Neural cell (in vitro differentiated cells): ENCODE data around the gene TMBIM1. TPM values are rescaled to one million over a fixed set of nuclear protein-coding genes. Genes with fewer than 3 reads are reported as not detected.

Source experiments
- H2AFZ ChIP-seq: fragments of 200-600, 300-800 bp; sonication (generic), shearing (Covaris generic); 2 replicates; pipeline ENCODE4 v1.6.0; 2014; ENCODE audit warnings: low read depth, mild to moderate bottlenecking, antibody characterized with exemption, low read length, moderate library complexity
- H3F3A ChIP-seq: fragments of 200-600 bp; shearing (Covaris generic); 2 replicates; pipeline ENCODE4 v1.6.1; 2016; ENCODE audit warnings: mild to moderate bottlenecking, moderate library complexity, mixed read lengths, antibody characterized with exemption, low read length; ENCODE audit not compliant: insufficient read depth, poor library complexity, severe bottlenecking
- H3K27ac ChIP-seq: fragments of 200-600, 300-800 bp; sonication (generic), shearing (Covaris generic); 2 replicates; pipeline ENCODE4 v1.5.1; 2014; ENCODE audit warnings: mild to moderate bottlenecking, low read length, moderate library complexity
- H3K27me3 ChIP-seq: fragments of 300-800, 200-600 bp; sonication (generic), shearing (Covaris generic); 2 replicates; pipeline ENCODE4 v1.6.0; 2014; ENCODE audit warnings: mild to moderate bottlenecking, low read depth, low read length, moderate library complexity; ENCODE audit not compliant: insufficient read depth
- H3K36me3 ChIP-seq: fragments of 300-800, 200-600 bp; sonication (generic), shearing (Covaris generic); 2 replicates; pipeline ENCODE4 v1.5.1; 2014; ENCODE audit warnings: mild to moderate bottlenecking, antibody characterized with exemption, low read length, moderate library complexity; ENCODE audit not compliant: insufficient read depth
- H3K4me2 ChIP-seq: fragments of 300-800, 200-600 bp; sonication (generic), shearing (Covaris generic); 2 replicates; pipeline ENCODE4 v1.6.0; 2014; ENCODE audit warnings: mild to moderate bottlenecking, low read length
- H3K4me3 ChIP-seq: fragments of 300-800, 200-600 bp; sonication (generic), shearing (Covaris generic); 2 replicates; pipeline ENCODE4 v1.5.1; 2014; ENCODE audit warnings: mild to moderate bottlenecking, low read length, moderate library complexity
- H3K79me2 ChIP-seq: fragments of 200-600 bp; shearing (Covaris generic); replicated peaks from 2 replicates; pipeline ENCODE4 v1.6.0; 2014; ENCODE audit warnings: mild to moderate bottlenecking, low read length, moderate library complexity; ENCODE audit not compliant: insufficient read depth
- H3K9ac ChIP-seq: fragments of 300-800, 200-600 bp; sonication (generic), shearing (Covaris generic); 2 replicates; pipeline ENCODE4 v1.6.1; 2016; ENCODE audit warnings: mild to moderate bottlenecking, low read length, mixed read lengths
- H3K9me2 ChIP-seq: fragments of 200-600 bp; shearing (Covaris generic); 2 replicates; pipeline ENCODE4 v1.6.1; 2016; ENCODE audit warnings: mild to moderate bottlenecking, low read length, mixed read lengths; ENCODE audit not compliant: insufficient read depth
- H3K9me3 ChIP-seq: fragments of 200-600, 300-800 bp; sonication (generic), shearing (Covaris generic); 2 replicates; pipeline ENCODE4 v1.6.1; 2016; ENCODE audit warnings: mild to moderate bottlenecking, mixed run types, low read length, moderate library complexity, mixed read lengths
- H4K20me1 ChIP-seq: fragments of 200-600 bp; shearing (Covaris generic); 2 replicates; pipeline ENCODE4 v1.6.1; 2016; ENCODE audit warnings: mild to moderate bottlenecking, mixed run types; ENCODE audit not compliant: insufficient read depth
- EP300 ChIP-seq: fragments of 450-650 bp; conservative IDR thresholded peaks from 2 replicates; pipeline ENCODE4 v1.6.1; 2014; ENCODE audit warnings: antibody characterized with exemption, mild to moderate bottlenecking, moderate library complexity; ENCODE audit not compliant: poor library complexity, severe bottlenecking
- MXI1 ChIP-seq: fragments of 450-650 bp; conservative IDR thresholded peaks from 2 replicates; pipeline ENCODE4 v1.6.1; 2014; ENCODE audit warnings: antibody characterized with exemption, mild to moderate bottlenecking; ENCODE audit not compliant: poor library complexity, severe bottlenecking
- RAD21 ChIP-seq: fragments of 450-650 bp; conservative IDR thresholded peaks from 2 replicates; pipeline ENCODE4 v1.6.1; 2014; ENCODE audit warnings: antibody characterized with exemption, mild to moderate bottlenecking, moderate library complexity
- SMC3 ChIP-seq: fragments of 450-650 bp; conservative IDR thresholded peaks from 2 replicates; pipeline ENCODE4 v1.6.1; 2014; ENCODE audit warnings: antibody characterized with exemption, mild to moderate bottlenecking, moderate library complexity; ENCODE audit not compliant: poor library complexity
- TAF1 ChIP-seq: IDR thresholded peaks from 2 replicates; pipeline ENCODE4 v1.6.1; 2012; ENCODE audit warnings: low read depth
- polyA plus RNA-seq: library from polyadenylated mRNA; depleted of rRNA; stranded (reverse); fragments of >200 nt; gene quantifications from 2 replicates; pipeline ENCODE4 v1.2.3, GENCODE V29; 2014
- TF ChIP-seq, protein P1 (sequence below): fragments of 450-650 bp; IDR thresholded peaks from 2 replicates; pipeline ENCODE4 v1.5.1; 2014; ENCODE audit warnings: antibody characterized with exemption, mild to moderate bottlenecking, moderate library complexity; ENCODE audit not compliant: poor library complexity, severe bottlenecking
- TF ChIP-seq, protein P2 (sequence below): IDR thresholded peaks from 2 replicates; pipeline ENCODE4 v1.6.1; 2012; ENCODE audit warnings: borderline replicate concordance

Gene TMBIM1
- polyA plus RNA-seq, 1 donor from 2014 or later, result not detected

DNA sequence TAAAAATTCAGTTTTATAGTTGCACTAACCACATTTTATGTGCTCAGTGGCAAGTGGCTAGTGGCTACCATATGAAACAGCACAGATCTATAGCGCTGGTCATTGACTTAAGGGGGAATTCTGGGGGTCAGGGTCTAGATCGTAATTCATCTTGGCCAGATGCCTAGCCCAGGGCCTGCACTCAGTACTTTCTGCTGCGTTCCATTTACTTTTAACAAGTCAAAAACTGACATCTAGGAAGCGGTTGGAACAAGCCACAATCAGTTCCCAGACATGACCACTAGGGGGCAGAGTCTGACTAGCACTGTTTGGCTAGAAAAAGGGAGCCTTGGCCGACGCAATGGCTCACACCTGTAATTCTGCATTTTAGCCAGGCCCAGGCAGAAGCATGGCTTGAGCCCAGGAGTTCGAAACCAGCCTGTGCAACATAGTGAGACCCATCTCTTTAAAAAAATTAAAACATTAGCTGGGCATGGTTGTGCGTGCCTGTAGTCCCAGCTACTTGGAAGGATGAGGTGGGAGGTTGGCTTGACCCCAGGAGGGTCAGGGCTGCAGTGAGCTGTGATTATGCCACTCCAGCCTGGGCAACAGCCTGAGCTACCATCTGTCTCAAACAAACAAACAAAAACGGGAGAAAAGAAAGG, 9.0 kb upstream of the TMBIM1 start:
- H2AFZ ChIP-seq, result no peak overlapping the region
- no peak overlapping the region for H3K4me3 ChIP-seq
- H4K20me1 ChIP-seq, result no peaks in the 10 kb centered on the region
- TF ChIP-seq, protein P1, sequence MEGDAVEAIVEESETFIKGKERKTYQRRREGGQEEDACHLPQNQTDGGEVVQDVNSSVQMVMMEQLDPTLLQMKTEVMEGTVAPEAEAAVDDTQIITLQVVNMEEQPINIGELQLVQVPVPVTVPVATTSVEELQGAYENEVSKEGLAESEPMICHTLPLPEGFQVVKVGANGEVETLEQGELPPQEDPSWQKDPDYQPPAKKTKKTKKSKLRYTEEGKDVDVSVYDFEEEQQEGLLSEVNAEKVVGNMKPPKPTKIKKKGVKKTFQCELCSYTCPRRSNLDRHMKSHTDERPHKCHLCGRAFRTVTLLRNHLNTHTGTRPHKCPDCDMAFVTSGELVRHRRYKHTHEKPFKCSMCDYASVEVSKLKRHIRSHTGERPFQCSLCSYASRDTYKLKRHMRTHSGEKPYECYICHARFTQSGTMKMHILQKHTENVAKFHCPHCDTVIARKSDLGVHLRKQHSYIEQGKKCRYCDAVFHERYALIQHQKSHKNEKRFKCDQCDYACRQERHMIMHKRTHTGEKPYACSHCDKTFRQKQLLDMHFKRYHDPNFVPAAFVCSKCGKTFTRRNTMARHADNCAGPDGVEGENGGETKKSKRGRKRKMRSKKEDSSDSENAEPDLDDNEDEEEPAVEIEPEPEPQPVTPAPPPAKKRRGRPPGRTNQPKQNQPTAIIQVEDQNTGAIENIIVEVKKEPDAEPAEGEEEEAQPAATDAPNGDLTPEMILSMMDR, result peak; percentile 94
- peak; percentile 91 for TF ChIP-seq RAD21
- TF ChIP-seq, protein P2, sequence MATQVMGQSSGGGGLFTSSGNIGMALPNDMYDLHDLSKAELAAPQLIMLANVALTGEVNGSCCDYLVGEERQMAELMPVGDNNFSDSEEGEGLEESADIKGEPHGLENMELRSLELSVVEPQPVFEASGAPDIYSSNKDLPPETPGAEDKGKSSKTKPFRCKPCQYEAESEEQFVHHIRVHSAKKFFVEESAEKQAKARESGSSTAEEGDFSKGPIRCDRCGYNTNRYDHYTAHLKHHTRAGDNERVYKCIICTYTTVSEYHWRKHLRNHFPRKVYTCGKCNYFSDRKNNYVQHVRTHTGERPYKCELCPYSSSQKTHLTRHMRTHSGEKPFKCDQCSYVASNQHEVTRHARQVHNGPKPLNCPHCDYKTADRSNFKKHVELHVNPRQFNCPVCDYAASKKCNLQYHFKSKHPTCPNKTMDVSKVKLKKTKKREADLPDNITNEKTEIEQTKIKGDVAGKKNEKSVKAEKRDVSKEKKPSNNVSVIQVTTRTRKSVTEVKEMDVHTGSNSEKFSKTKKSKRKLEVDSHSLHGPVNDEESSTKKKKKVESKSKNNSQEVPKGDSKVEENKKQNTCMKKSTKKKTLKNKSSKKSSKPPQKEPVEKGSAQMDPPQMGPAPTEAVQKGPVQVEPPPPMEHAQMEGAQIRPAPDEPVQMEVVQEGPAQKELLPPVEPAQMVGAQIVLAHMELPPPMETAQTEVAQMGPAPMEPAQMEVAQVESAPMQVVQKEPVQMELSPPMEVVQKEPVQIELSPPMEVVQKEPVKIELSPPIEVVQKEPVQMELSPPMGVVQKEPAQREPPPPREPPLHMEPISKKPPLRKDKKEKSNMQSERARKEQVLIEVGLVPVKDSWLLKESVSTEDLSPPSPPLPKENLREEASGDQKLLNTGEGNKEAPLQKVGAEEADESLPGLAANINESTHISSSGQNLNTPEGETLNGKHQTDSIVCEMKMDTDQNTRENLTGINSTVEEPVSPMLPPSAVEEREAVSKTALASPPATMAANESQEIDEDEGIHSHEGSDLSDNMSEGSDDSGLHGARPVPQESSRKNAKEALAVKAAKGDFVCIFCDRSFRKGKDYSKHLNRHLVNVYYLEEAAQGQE, result no peak
- TF ChIP-seq SMC3, result peak; percentile 87
- H3K9me2 ChIP-seq, result no peaks in the 10 kb centered on the region
- H3F3A ChIP-seq, result no peaks in the 10 kb centered on the region
- no peaks in the 10 kb centered on the region for H3K27me3 ChIP-seq
- H3K4me2 ChIP-seq, result no peak overlapping the region
- no peak overlapping the region for H3K9ac ChIP-seq
- no peak overlapping the region for H3K27ac ChIP-seq
- no peaks in the 10 kb centered on the region for H3K79me2 ChIP-seq
- no peaks in the 10 kb centered on the region for H3K9me3 ChIP-seq
- no peaks in the 10 kb centered on the region for H3K36me3 ChIP-seq

DNA sequence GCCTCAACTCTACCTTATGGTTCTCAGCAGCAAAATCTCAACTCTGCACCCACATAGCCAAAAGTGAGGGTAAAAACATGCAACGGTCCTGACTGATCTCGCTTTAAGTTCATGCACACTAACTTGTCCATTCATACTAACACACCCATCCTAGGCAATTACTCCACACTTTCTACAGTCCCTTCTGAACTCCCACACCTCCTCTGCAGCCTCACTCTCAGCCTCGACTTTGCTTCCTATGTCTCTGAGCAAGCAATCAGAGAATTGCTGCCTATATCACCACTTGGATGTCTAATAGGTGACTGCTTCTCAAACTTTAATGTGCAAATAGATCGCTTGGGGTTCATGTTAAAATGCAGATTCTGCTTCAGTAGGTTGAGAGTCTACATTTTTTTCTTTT, 7.8 kb upstream of the TMBIM1 start:
- H3K27ac ChIP-seq, result no peak overlapping the region
- no peak overlapping the region for H3K4me3 ChIP-seq
- H3K9me2 ChIP-seq, result no peaks in the 10 kb centered on the region
- no peaks in the 10 kb centered on the region for H3K9me3 ChIP-seq
- no peaks in the 10 kb centered on the region for H3K79me2 ChIP-seq
- no peak overlapping the region for H2AFZ ChIP-seq
- TF ChIP-seq, protein P2, result no peak
- TF ChIP-seq EP300 (no peak), RAD21 (no peak), MXI1 (no peak), TAF1 (no peak)
- no peaks in the 10 kb centered on the region for H4K20me1 ChIP-seq
- H3K9ac ChIP-seq, result no peak overlapping the region
- no peaks in the 10 kb centered on the region for H3K36me3 ChIP-seq
- no peak overlapping the region for H3K4me2 ChIP-seq
- H3F3A ChIP-seq, result no peaks in the 10 kb centered on the region
- H3K27me3 ChIP-seq, result no peaks in the 10 kb centered on the region
